BJ (cell line): Measurements from ENCODE around the gene LENG1. TPM values are rescaled to one million over a fixed set of nuclear protein-coding genes. Genes with fewer than 3 reads are reported as not detected.

Experiments used
- CTCF ChIA-PET: fragments of 350-600 bp; formaldehyde crosslinking; extraction: SDS; loops from one replicate; lab custom pipeline; 2021; ENCODE audit warnings: antibody characterized with exemption, inconsistent platforms; lab: Yijun Ruan, JAX
- POLR2A ChIA-PET: fragments of 300-600 bp; sonication (Branson Sonifier 250); formaldehyde crosslinking; extraction: SDS; loops from one replicate; lab custom pipeline; 2021; ENCODE audit warnings: antibody characterized with exemption; lab: Charles Lee
- DNase-seq: peaks from one replicate; pipeline ENCODE4 v3.0.0-alpha.2; 2011; ENCODE audit warnings: low read depth
- H3K27me3 ChIP-seq: 2 replicates; pipeline ENCODE4 v1.6.0; 2011; ENCODE audit warnings: low read length; ENCODE audit not compliant: control insufficient read depth, insufficient read depth
- H3K36me3 ChIP-seq: 2 replicates; pipeline ENCODE4 v1.5.1; 2011; ENCODE audit warnings: low read length; ENCODE audit not compliant: control insufficient read depth, insufficient read depth
- H3K4me3 ChIP-seq: 2 replicates; pipeline ENCODE4 v1.5.1; 2011; ENCODE audit warnings: low read depth, mild to moderate bottlenecking, control low read depth, low read length
- CTCF ChIP-seq: IDR thresholded peaks from 2 replicates; pipeline ENCODE4 v1.5.1; 2011; ENCODE audit warnings: low read depth, mild to moderate bottlenecking, control low read depth, inconsistent platforms, low read length, moderate library complexity; ENCODE audit not compliant: insufficient read depth
- polyA plus RNA-seq: library from polyadenylated mRNA; depleted of rRNA; stranded (reverse); fragments of >200 nt; gene quantifications from 2 replicates; pipeline ENCODE4 v1.2.3, GENCODE V29; 2011

Gene LENG1
- polyA plus RNA-seq, 1 experiment = 4.4 TPM

DNA sequence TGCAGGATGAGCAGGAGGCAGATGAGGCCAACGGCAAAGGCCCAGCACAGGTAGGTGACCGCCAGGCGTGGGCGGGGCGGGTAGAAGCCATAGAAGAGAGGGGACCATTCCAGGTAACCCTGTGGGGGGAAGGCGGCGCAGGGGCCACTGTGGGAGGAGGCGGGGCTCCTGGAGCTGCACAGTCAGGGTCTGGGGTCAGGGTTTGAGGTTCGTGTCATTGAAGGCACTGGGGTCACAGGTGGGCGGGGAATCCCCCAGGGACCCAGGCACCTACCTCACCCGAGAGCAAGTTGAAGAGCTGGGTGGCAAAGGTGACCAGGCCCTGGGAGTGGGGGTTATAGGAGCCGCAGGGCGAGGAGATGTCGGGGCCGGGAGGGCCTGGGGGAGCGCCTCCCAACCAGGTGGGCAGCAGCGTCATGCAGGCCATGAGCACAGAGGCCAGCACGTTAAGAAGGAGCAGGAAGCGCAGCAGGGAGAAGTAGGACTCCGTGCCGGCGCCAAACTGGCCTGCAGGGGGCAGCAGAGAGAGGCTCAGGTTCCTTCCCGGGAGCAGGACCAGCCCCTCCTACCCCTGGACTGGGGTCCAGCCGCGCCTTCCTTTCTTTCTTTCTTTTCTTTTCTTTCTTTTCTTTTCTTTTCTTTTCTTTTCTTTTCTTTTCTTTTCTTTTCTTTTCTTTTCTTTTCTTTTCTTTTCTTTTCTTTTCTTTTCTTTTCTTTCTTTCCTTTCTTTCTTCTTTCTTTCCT, 8.8 kb upstream of the LENG1 start:
- no peaks in the 10 kb centered on the region for H3K27me3 ChIP-seq
- no peaks in the 10 kb centered on the region for H3K36me3 ChIP-seq
- TF ChIP-seq CTCF = peak; percentile 91
- ChIA-PET CTCF (interaction anchor here (0.6 to 2.2 kb wide), 15 partner anchors 9 to 223 kb away, joined by 3 to 12 read pairs (median 5); partner anchors contain the start of genes LENG1, MBOAT7 and TSEN34), POLR2A (no interaction called here)
- DNase-seq = no peak
- H3K4me3 ChIP-seq = no peak overlapping the region

- POLR2A ChIA-PET = no interaction called here
- H3K4me3 ChIP-seq = no peak overlapping the region
- no peak for DNase-seq
- TF ChIP-seq CTCF = no peak
- no peaks in the 10 kb centered on the region for H3K36me3 ChIP-seq
- H3K27me3 ChIP-seq = no peaks in the 10 kb centered on the region
- CTCF ChIA-PET = interaction anchor here (1.5 kb wide), 1 partner anchor 101 kb away, joined by 4 read pairs; no protein-coding TSS in a partner anchor
Measured at GRCh38 chr19:54165222-54165621, 5.7 kb upstream of the LENG1 start.

- Histone ChIP-seq H3K27me3 (no peaks in the 10 kb centered on the region), H3K36me3 (no peaks in the 10 kb centered on the region), H3K4me3 (peak overlapping the region; percentile 23)
- ChIA-PET POLR2A (no interaction called here), CTCF (interaction anchor here (1.5 kb wide), 1 partner anchor 101 kb away, joined by 4 read pairs; no protein-coding TSS in a partner anchor)
- DNase-seq = no peak
- no peak for TF ChIP-seq CTCF
Measured at GRCh38 chr19:54164369-54165068, 5.0 kb upstream of the LENG1 start.

- Histone ChIP-seq H3K4me3 (no peak overlapping the region; the same call in 1 of the 2 replicates), H3K36me3 (no peaks in the 10 kb centered on the region), H3K27me3 (no peaks in the 10 kb centered on the region)
- no peak for DNase-seq
- ChIA-PET POLR2A (no interaction called here), CTCF (no interaction called here)
- TF ChIP-seq CTCF = no peak
Measured at GRCh38 chr19:54162884-54163283, 3.4 kb upstream of the LENG1 start.

DNA sequence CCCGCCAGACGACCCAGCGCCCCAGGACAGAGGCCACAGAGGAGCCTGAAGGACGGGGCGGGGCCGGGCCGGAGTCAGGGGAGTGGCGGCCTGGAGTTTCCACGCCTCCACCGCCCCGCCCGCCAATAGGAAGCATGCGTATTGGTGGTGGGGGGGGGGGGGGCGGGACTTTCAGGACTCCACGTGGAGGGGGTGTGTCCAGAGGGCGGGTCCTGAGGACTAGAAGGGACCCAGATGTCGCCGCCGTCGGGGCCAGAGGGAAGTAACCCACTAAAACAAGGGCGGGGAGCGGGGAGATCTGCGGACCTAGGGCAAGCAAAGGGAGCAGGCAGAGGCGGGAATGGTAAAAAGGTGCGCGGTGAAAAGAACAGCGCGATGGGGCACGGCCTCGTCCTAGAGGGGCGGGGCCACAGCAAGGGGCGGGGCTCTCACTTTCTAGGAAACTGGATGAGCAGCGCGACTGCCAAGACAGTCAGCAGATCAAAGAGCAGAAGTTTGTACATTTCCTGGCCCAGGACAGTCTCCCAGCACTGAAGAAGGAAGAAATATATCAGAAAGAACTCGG, 2.8 kb upstream of the LENG1 start:
- Histone ChIP-seq H3K36me3 (no peaks in the 10 kb centered on the region; the same call in 1 of the 2 replicates), H3K4me3 (peak overlapping the region; percentile 47), H3K27me3 (no peaks in the 10 kb centered on the region)
- CTCF ChIA-PET = no interaction called here
- no peak for DNase-seq
- no peak for TF ChIP-seq CTCF
- POLR2A ChIA-PET = no interaction called here
